HEK293 (cell line): Measurements from ENCODE around the gene UVSSA.
A peak's percentile ranks its signal among the peaks of the same experiment; 100 is the strongest.

Experiments used
- CTCF ChIA-PET: fragments of 350-600 bp; formaldehyde crosslinking; extraction: SDS; loops from one replicate; lab custom pipeline; 2021; ENCODE audit warnings: antibody characterized with exemption; lab: Yijun Ruan, JAX
- POLR2A ChIA-PET: fragments of 300-600 bp; formaldehyde crosslinking; extraction: SDS; loops from one replicate; lab custom pipeline; 2020; ENCODE audit warnings: antibody characterized with exemption, inconsistent platforms; lab: Yijun Ruan, JAX
- H3K27ac ChIP-seq: fragments of 200-500 bp; sonication (Bioruptor generic); 2 replicates; pipeline ENCODE4 v1.5.1; 2014; ENCODE audit warnings: low read depth, low read length, control low read depth, inconsistent platforms; ENCODE audit errors: extremely low read depth
- H3K36me3 ChIP-seq, 2 experiments: fragments of 200-500 bp in 1 of 2; sonication (Bioruptor generic) in 1 of 2; 1 replicate in 1 of 2; 2 replicates in 1 of 2; pipeline ENCODE4 v1.5.1; 2014 to 2017; ENCODE audit warnings: inconsistent platforms in 2 of 2, low read length in 2 of 2; ENCODE audit not compliant: control insufficient read depth in 2 of 2, insufficient read depth in 1 of 2
- H3K4me1 ChIP-seq: fragments of 200-500 bp; sonication (Bioruptor generic); 2 replicates; pipeline ENCODE4 v1.5.1; 2014; ENCODE audit warnings: mild to moderate bottlenecking, low read length, inconsistent platforms; ENCODE audit not compliant: control insufficient read depth, insufficient read depth
- H3K4me3 ChIP-seq: 2 replicates; pipeline ENCODE4 v1.5.1; 2011; ENCODE audit warnings: low read depth, mild to moderate bottlenecking, control low read depth, low read length, moderate library complexity
- H3K9me3 ChIP-seq: fragments of 200-500 bp; sonication (Bioruptor generic); 2 replicates; pipeline ENCODE4 v1.5.1; 2014; ENCODE audit warnings: low read depth, low read length, inconsistent platforms; ENCODE audit not compliant: control insufficient read depth, insufficient read depth
- GFI1B ChIP-seq: fragments of 450-650 bp; formaldehyde crosslinking; IDR thresholded peaks from 2 replicates; pipeline ENCODE4 v1.5.1; 2016; ENCODE audit warnings: missing biosample characterization, missing genetic modification characterization
- KLF1 ChIP-seq: fragments of 450-650 bp; formaldehyde crosslinking; IDR thresholded peaks from 2 replicates; pipeline ENCODE4 v1.5.1; 2016; ENCODE audit warnings: missing biosample characterization, missing genetic modification characterization
- KLF7 ChIP-seq: fragments of 450-650 bp; formaldehyde crosslinking; IDR thresholded peaks from 2 replicates; pipeline ENCODE4 v1.5.1; 2016; ENCODE audit warnings: missing biosample characterization, missing genetic modification characterization, borderline replicate concordance
- RBAK ChIP-seq: fragments of 450-650 bp; formaldehyde crosslinking; IDR thresholded peaks from 2 replicates; pipeline ENCODE4 v1.5.1; 2016; ENCODE audit warnings: missing biosample characterization, missing genetic modification characterization
- SCRT2 ChIP-seq: fragments of 450-650 bp; formaldehyde crosslinking; IDR thresholded peaks from 2 replicates; pipeline ENCODE4 v1.5.1; 2016; ENCODE audit warnings: missing biosample characterization, missing genetic modification characterization
- ZBTB7A ChIP-seq: fragments of 450-650 bp; formaldehyde crosslinking; IDR thresholded peaks from 2 replicates; pipeline ENCODE4 v1.5.1; 2016; ENCODE audit warnings: low read depth, missing biosample characterization, missing genetic modification characterization
- ZFP3 ChIP-seq: fragments of 450-650 bp; formaldehyde crosslinking; IDR thresholded peaks from 2 replicates; pipeline ENCODE4 v1.5.1; 2016; ENCODE audit warnings: low read depth, missing biosample characterization, missing genetic modification characterization
- ZFP37 ChIP-seq: fragments of 450-650 bp; formaldehyde crosslinking; IDR thresholded peaks from 2 replicates; pipeline ENCODE4 v1.5.1; 2016; ENCODE audit warnings: missing biosample characterization, missing genetic modification characterization
- ZFP69B ChIP-seq: fragments of 450-650 bp; formaldehyde crosslinking; IDR thresholded peaks from 2 replicates; pipeline ENCODE4 v1.5.1; 2016; ENCODE audit warnings: missing biosample characterization, missing genetic modification characterization
- ZNF146 ChIP-seq: fragments of 450-650 bp; formaldehyde crosslinking; IDR thresholded peaks from 2 replicates; pipeline ENCODE4 v1.5.1; 2016; ENCODE audit warnings: missing biosample characterization, missing genetic modification characterization
- ZNF2 ChIP-seq: fragments of 450-650 bp; formaldehyde crosslinking; IDR thresholded peaks from 2 replicates; pipeline ENCODE4 v1.5.1; 2016; ENCODE audit warnings: missing biosample characterization, missing genetic modification characterization
- ZNF211 ChIP-seq: fragments of 450-650 bp; formaldehyde crosslinking; IDR thresholded peaks from 2 replicates; pipeline ENCODE4 v1.5.1; 2016; ENCODE audit warnings: low read depth, missing biosample characterization, missing genetic modification characterization
- ZNF214 ChIP-seq: fragments of 450-650 bp; formaldehyde crosslinking; IDR thresholded peaks from 2 replicates; pipeline ENCODE4 v1.5.1; 2017; ENCODE audit warnings: missing biosample characterization, mild to moderate bottlenecking, missing genetic modification characterization, borderline replicate concordance
- ZNF23 ChIP-seq: fragments of 450-650 bp; formaldehyde crosslinking; IDR thresholded peaks from 2 replicates; pipeline ENCODE4 v1.5.1; 2016; ENCODE audit warnings: missing biosample characterization, missing genetic modification characterization, borderline replicate concordance
- ZNF341 ChIP-seq: fragments of 450-650 bp; formaldehyde crosslinking; IDR thresholded peaks from 2 replicates; pipeline ENCODE4; 2016; ENCODE audit warnings: low read depth, missing biosample characterization, missing genetic modification characterization
- ZNF558 ChIP-seq: fragments of 450-650 bp; formaldehyde crosslinking; IDR thresholded peaks from 2 replicates; pipeline ENCODE4 v1.5.1; 2016; ENCODE audit warnings: missing biosample characterization, missing genetic modification characterization
- ZNF76 ChIP-seq: fragments of 450-650 bp; formaldehyde crosslinking; IDR thresholded peaks from 2 replicates; pipeline ENCODE4; 2016; ENCODE audit warnings: low read depth, missing biosample characterization, missing genetic modification characterization, borderline replicate concordance
- TF ChIP-seq, protein P1 (sequence below): fragments of 450-650 bp; formaldehyde crosslinking; IDR thresholded peaks from 2 replicates; pipeline ENCODE4 v1.5.1; 2017; ENCODE audit warnings: missing biosample characterization, missing genetic modification characterization
- TF ChIP-seq, protein P2 (sequence below): fragments of 450-650 bp; formaldehyde crosslinking; IDR thresholded peaks from 2 replicates; pipeline ENCODE4; 2016; ENCODE audit warnings: missing biosample characterization, missing genetic modification characterization
- TF ChIP-seq, protein P3 (sequence below): IDR thresholded peaks from 2 replicates; pipeline ENCODE4 v1.6.1; 2011; ENCODE audit warnings: mild to moderate bottlenecking, low read depth, low read length, borderline replicate concordance

The UVSSA gene

DNA sequence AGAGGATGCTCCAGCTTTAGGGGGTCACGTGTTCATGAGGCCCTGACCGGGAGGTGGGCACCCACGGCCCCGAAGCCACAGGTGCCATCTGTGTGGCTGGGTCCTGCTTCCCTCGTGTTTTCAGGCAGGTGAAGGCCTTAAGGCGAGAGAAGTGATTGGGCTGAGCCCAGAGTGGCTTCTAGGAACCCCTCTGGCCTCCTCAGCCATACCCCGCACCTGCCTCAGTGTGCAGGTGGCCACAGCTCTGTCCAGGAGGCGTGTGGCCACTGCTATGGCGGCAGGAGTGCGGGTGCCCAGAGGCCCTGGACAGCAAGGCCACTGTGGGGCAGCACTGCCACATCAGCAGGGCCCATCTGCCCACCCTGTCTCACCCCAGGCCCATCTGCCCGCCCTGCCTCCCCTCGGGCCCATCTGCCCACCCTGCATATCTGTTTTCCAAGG is 34.2 kb downstream of the UVSSA start:
- POLR2A ChIA-PET: no interaction called here
- H3K9me3 ChIP-seq: no peaks in the 10 kb centered on the region
- peaks cover 0 to 26% of the 10 kb centered on the region in 2 experiments; a peak in 1 of 3 replicates for H3K36me3 ChIP-seq
- H3K4me3 ChIP-seq: no peak overlapping the region
- CTCF ChIA-PET: no interaction called here
- H3K27ac ChIP-seq: no peak overlapping the region
- H3K4me1 ChIP-seq: no peaks in the 10 kb centered on the region
- TF ChIP-seq ZNF558 (tag by site-specific recombination) (no peak), KLF7 (tag by site-specific recombination) (no peak), ZNF214 (tag by site-specific recombination) (no peak), ZBTB7A (tag by site-specific recombination) (no peak), SCRT2 (tag by site-specific recombination) (0 out of 2 replicates have a peak, but pooled peaks have one; percentile 12)

DNA sequence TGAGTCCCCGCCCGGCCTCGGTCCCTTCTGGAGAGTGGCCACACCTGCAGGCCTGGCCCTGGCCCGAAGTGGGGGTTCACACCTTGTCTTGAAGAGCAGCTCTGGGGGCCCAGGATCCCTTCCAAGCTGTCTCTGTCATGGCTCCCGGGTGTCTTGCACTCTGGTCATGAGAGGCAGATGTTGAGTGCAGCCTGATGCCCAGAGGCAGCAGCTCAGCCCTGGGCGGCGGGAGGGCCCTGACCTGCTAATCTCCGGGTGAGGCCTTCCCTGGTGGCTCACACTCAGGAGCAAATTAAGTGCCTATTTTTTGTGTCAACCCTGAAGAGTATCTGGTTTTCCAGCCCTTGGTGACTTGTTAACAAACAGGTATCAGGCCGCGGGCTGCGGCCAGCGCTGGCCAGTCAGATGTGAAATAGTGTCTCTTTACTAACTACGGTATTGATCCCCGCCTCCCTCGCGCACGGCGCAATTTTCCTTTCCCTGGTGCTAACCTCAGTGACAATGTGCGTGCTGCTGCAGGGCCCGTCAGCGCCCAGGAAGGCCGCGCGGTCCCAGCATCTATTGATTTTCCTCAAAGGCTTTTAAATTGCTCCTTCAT is 35.0 kb downstream of the UVSSA start:
- TF ChIP-seq ZNF76 (no peak), GFI1B (tag by site-specific recombination) (no peak), ZNF211 (tag by site-specific recombination) (no peak), ZNF2 (tag by site-specific recombination) (no peak), KLF1 (tag by site-specific recombination) (no peak), ZNF146 (tag by site-specific recombination) (no peak), ZNF23 (tag by site-specific recombination) (no peak), ZFP69B (tag by site-specific recombination) (no peak), ZFP37 (tag by site-specific recombination) (no peak), RBAK (tag by site-specific recombination) (no peak), ZFP3 (no peak), ZNF341 (tag by site-specific recombination) (no peak)
- TF ChIP-seq, protein P1, sequence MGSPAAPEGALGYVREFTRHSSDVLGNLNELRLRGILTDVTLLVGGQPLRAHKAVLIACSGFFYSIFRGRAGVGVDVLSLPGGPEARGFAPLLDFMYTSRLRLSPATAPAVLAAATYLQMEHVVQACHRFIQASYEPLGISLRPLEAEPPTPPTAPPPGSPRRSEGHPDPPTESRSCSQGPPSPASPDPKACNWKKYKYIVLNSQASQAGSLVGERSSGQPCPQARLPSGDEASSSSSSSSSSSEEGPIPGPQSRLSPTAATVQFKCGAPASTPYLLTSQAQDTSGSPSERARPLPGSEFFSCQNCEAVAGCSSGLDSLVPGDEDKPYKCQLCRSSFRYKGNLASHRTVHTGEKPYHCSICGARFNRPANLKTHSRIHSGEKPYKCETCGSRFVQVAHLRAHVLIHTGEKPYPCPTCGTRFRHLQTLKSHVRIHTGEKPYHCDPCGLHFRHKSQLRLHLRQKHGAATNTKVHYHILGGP (tag by site-specific recombination): no peak
- TF ChIP-seq, protein P2, sequence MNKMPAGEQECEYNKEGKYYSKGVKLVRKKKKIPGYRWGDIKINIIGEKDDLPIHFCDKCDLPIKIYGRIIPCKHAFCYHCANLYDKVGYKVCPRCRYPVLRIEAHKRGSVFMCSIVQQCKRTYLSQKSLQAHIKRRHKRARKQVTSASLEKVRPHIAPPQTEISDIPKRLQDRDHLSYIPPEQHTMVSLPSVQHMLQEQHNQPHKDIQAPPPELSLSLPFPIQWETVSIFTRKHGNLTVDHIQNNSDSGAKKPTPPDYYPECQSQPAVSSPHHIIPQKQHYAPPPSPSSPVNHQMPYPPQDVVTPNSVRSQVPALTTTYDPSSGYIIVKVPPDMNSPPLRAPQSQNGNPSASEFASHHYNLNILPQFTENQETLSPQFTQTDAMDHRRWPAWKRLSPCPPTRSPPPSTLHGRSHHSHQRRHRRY (tag by site-specific recombination): no peak
- TF ChIP-seq, protein P3, sequence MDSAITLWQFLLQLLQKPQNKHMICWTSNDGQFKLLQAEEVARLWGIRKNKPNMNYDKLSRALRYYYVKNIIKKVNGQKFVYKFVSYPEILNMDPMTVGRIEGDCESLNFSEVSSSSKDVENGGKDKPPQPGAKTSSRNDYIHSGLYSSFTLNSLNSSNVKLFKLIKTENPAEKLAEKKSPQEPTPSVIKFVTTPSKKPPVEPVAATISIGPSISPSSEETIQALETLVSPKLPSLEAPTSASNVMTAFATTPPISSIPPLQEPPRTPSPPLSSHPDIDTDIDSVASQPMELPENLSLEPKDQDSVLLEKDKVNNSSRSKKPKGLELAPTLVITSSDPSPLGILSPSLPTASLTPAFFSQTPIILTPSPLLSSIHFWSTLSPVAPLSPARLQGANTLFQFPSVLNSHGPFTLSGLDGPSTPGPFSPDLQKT: no peak
- Histone ChIP-seq H3K9me3 (no peaks in the 10 kb centered on the region), H3K36me3 (peaks cover 0 to 27% of the 10 kb centered on the region in 2 experiments; a peak in 1 of 3 replicates), H3K4me3 (no peak overlapping the region), H3K4me1 (no peaks in the 10 kb centered on the region), H3K27ac (no peak overlapping the region)
- POLR2A ChIA-PET: interaction anchor here (0.7 kb wide), 1 partner anchor 11 kb away, joined by 4 read pairs; no protein-coding TSS in a partner anchor
- CTCF ChIA-PET: no interaction called here
